HuH-7 (cell line): ENCODE data around the gene MBTPS2.
"Not testable (repeated sequence)": the region's sequence is repeated elsewhere in the genome, so short reads cannot be mapped to it uniquely, and the experiment has no call there.

Source experiments
- DNase-seq: peaks from one replicate; pipeline ENCODE4 v3.0.0; 2011; ENCODE audit warnings: low spot score

Gene MBTPS2

DNA sequence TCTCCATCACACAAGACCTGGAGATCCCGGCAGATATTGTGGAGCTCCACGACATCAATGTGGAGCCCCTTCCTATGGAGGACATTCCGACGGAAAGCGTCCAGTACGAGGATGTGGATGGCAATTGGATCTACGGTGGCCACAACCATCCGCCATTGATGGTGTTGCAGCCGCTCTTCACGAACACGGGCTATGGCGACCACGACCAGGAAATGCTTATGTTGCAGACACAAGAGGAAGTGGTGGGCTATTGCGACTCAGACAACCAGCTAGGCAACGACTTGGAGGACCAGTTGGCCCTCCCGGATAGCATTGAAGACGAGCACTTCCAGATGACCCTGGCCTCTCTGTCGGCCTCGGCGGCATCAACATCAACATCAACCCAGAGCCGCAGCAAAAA lies 17.1 kb downstream of the MBTPS2 start:
- DNase-seq: no peak

DNA sequence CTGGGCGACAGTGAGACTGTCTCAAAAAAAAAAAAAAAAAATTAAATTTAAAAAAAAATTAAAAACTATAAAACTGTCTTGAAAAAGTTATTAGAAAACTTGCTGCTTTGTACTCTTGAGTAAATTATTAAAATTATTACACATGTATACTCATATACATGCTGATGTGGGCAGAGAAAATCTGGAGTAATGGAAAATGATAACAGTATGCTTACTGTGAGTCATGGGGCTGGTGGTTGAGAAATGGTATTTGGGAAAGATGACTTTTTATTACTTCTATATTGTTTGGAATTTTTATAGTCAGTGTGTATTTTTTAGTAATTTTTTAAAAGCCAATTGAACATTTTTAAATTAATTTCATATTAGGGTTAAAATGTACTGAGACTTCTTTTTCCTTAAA lies 23.8 kb downstream of the MBTPS2 start:
- no peak for DNase-seq

DNA sequence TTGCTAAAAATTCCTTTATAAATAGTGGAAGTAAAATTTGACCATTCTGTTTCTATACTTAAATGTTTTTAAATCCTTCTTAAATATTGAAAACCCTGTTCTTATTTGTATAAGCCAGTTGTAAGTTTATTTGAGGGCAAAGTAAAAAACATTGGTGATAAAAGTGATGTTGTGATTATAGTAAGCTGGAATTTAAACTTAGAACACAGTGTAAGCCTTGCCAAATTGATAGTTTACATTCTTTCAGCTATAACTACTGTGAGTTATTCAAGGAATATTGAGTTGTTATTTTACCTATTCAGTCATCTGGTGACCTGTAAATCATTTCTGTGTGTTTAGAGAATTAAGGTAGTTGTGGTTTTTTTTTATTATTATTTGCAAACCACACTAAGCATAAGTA lies 26.0 kb downstream of the MBTPS2 start:
- DNase-seq: no peak

DNA sequence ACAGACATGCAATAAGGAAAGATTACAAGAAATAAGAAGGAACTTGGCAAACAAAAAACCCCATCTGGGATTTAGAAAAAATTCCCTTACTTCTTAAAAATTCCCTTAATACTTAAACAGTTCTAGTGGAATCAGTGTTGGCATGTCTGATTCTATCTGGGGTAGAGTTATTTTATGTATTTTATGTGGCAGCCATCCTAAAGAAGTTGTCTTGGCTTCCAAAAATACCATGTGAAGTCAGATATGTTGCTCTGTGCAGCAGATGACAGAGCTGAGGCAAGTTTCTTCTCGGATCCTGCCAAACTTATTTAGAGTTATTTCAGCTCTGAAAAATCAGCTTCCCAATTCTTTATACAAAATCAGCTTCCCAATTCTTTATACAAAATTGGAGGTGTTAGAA lies 31.1 kb downstream of the MBTPS2 start:
- no peak for DNase-seq

DNA sequence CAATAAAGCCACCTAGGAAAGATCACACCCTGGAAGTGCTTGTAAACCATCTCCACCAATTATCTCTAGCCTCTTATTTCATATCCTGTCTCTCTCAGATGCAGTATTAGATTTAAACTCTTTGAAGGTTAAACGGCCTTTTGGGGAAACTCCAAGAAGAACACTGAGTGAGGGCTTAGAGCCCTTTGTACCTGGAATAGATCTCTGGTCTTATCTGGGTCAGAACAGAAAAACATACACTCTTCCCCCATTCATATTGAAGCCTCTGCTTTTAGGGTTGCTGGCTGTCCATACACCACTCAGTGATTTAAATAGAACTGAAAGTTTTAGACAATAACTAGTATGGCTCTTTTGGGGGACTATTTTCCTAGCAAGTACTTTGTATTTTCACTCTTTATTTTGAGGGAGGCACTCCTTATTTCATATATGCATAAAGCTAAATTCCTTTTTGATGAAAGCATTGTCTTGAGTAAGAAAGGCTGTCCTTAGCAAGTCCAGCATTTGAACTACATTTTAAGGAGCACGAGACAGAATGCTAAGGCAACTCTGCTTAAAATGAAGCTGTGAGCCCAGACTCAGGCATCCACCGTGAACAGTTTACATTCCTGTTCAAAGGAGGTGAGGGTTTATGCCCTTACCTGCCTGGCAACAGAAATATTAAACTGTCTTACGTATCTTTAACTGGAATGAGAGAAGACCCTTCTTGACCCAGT lies 33.8 kb downstream of the MBTPS2 start:
- DNase-seq: no peak

DNA sequence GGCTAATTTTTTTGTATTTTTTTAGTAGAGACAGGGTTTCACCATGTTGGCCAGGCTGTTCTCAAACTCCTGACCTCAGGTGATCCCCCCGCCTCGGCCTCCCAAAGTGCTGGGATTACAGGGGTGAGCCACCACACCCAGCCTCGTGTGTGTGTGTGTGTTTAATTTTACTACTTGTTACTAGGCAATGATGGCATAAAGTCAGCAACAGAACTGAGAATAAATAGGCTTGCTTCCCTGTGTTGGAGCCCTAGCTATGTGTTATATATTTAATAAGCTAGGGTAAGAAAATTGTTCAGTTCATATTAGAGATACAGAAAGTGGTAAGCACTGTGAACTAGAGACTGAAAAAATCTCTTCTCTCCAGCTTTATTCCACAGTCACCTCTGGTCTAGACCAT lies 34.8 kb downstream of the MBTPS2 start:
- DNase-seq: not testable (repeated sequence)

DNA sequence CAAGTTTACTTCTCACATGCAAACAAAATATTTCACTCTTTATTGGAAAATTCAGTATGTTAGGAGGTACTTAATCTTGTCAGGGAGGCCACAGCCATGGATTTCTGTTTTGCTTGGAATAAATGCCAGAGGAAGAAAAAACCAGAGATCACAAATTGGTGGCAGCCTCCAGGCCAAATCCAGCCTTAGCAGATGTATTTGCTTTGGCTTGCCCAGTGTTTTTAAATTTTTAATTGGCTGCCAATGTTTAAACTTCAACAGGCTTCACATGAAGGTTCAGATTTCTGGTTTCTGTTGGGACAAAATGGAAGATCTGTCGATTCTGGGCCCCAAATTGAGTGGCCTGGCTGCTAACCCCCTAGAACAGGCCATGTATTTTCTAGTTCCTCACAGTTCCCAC lies 35.6 kb downstream of the MBTPS2 start:
- no peak for DNase-seq

DNA sequence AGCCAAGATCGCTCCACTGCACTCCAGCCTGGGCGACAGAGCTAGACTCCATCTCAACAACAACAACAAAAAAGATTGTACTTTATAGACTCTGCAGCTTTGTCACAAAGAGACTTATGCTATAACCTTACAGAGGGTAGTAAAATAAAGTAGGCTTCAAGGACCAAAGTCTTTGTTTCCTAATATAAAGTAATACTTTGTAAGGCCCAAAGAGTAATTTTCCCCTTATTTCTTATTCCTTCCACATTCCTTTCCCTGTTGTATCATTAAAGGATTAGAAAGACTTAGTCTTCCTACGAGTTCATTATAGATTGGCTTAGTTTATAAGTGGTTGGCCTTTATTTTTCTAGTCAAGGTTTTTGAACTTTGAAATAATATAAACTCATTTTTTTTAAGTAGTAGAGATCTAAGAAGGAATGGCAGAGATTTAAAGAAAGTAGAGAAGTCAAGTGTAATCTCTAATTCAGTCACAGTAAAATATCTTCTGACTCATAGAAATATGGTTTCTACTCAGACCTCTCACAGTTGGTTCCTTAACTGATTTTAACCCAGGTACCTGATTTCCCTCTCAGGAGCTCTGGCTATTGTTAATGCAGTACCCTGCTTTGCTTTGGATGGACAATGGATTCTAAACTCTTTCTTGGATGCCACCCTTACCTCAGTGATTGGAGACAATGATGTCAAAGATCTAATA lies 42.6 kb downstream of the MBTPS2 start:
- DNase-seq: no peak

DNA sequence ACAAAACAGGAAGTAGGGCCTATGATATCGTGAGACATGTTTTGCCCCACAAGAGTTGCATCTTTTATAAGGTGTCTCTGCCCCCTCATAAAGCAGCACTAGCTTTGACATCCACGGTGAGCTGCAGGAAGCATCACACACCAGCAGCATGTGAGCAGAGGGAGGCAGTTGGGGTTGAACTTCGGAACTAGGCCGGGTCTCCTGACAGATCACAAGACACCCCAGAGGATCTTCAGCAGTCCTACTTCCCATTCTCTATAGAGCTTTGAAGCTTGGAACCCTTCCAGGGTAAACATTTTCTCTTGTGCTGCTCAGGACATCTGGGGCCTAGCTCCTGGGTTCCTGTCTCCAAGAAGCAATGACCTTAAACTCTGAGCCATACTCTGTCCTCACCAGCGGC lies 43.8 kb downstream of the MBTPS2 start:
- DNase-seq: no peak

DNA sequence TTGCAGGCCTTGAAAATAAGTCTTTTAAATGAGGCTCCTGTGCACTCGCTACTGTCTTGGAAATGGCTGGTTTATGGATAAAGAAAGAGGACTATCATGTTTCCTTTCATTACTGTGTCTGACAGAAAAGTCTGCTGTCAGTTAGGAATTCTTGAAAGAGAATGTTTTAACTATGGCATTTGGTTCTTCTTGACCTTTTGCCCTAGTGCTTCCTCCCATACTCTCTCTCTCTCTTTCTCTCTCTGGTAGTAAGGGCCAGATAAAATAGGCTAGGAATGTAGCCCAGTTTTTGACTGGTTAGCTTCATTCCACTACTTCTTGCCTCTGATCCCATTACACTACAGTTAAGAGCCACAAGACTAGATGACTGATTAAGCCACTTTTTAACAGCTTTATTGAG lies 46.2 kb downstream of the MBTPS2 start:
- DNase-seq: no peak

DNA sequence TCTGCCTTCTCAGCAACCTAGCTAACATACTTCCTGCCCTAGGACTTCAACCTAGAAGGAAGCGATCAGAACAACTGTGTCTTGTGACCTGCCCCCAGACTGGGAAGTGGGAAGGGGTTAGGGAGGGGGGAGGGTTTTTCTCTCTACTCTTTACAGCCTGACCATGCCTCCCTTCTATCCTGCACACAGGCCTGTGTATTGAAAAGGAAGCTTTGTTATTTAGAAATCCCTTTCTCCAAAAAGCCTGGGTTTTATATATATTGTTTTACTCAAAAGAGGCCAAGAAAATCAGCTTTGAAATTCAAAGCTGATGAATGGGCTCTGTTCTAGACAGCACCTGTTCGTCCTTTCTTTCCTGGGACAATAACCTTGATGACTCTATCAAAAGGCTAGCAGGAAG lies 65.9 kb downstream of the MBTPS2 start:
- DNase-seq: no peak

DNA sequence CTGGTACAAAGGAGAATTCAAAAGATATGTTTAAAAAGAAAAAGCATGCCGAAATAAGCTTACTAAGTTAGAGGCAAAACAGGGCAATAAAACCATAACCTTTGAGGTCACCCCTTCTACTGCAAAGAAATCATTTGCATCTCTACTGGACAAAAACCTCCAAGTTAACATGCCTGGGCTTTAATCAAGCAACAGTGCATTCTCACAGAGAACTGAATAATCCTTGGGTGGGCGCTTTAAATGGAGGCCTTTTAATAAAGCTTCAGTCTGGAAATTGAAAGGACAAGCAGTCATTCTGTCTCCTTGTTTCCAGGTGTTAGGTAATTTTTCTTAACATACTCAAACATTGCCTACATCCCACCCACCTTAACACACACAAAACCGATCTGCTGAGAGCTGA lies 66.5 kb downstream of the MBTPS2 start:
- DNase-seq: no peak

DNA sequence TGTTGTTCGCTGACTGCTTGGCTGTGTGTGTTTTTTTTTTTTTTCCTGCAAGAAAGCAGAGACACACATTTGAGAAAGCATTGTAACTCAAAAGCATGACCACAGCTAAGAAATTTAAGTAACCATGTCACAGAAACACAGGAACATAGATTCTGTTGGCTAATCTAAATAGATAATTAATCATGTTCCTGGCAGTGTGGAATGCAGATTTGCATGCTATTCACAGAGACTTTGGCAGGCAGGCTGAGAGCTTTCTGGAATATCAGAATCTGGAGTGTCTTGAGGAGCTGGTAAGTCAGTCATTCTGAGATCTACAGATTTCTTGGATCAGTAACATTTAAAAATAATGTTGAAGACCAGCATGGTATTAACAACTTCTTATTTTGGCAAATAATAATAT lies 67.8 kb downstream of the MBTPS2 start:
- no peak for DNase-seq

DNA sequence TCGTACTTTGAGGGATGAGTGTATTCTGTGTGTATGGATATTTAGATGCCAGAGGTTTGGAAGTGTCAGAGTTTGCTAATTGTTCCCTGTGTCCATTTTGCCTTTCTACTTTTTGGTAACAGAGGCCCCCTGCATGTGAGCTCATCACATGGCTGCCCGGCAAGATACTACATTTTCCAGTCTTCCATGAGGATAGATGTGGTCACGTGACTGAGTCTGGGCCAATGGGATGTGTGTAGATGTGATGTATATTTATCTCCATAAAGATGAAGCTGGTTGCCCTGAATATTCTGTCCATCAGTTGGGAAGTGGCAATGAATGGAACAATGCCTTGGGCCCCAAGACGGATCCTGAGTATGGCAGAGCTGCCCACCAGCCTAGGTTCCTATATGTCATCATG lies 72.1 kb downstream of the MBTPS2 start:
- no peak for DNase-seq

DNA sequence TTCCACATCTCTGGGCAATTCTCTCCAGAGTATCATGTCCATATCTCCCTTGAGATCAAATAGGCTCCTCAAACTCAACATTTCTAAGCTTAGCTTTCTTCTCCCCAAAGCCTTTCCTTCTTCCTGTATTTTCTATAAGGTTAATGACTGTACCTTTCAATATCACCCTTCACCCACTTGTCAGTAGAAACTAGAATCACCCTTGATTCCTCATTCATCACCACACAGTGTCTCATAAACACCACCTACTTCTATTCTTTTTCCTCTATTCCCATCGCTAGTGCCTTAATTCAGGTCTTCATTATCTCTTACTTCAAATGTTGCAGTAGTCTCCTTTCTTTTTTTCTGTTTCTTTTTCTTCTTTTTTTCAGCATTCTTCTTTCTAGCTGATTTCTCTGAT lies 72.8 kb downstream of the MBTPS2 start:
- DNase-seq: no peak

DNA sequence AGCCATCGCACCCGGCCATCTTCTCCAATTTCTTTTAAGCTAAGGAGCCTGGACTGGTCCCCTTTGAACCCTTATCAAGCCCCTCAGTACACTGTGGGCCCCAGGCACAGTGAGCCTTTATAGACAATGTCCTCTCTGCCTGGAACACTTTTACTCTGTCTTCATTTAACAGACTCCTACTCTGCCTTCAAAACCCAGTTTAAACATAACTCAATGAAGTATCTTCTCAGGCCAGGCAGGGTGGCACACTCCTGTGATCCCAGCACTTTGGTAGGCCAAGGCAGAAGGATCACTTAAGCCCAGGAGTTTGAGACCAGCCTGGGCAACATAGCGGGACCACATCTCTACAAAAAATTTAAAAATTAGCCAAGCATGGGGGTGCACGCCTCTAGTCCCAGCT lies 73.6 kb downstream of the MBTPS2 start:
- DNase-seq: no peak

DNA sequence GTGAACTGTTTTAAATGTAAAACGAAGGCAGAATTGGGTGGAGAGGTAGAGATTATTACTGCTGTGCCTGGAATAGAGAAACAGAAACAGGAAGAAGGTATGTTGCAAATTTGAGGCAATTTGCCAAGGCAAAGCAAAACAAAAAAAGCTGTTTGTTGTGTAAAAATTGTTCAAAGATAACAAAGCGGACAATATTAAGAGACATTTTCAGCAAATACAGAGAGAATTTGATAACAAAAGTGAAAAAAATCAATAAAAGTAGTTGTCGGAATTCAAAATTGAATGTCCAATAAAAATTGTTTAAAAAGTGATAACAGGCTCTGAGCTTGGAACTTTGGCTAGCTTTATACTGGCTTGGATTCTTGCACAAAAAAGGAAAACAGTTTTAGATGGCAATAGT lies 86.7 kb downstream of the MBTPS2 start:
- DNase-seq: no peak

DNA sequence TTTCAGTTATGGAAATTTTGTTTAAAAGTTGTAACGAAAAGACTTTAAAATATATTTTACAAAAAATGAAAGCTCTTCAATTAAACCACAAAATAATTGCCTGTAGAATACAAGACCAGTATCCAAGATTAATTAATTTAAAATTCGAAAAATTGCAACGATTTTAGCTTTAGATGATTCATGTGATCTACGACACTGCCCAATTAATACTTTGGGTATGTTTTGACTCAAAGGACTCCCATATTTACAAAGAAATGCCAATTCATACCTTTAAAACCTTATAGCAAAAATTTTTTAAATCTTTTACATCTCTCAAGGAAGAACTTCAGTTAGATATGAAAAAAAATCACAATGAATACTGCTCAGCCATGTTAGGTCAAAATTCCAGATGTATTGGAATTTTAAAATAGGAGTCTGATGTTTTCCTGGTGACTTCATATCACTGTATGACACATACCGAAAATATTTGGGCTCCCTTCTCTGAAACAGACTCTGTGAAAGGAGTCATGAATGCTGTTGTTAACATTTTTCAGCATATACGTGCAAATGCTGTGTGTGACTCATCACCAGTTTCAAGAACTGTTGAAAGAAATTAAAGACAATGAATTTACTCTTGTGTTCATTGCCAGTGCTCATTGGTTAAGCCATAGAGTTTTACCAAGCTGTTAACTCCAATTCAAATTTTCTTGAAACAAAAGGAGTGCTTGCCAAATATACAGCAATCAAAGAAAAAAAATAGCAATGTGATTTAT lies 87.3 kb downstream of the MBTPS2 start:
- DNase-seq: no peak

DNA sequence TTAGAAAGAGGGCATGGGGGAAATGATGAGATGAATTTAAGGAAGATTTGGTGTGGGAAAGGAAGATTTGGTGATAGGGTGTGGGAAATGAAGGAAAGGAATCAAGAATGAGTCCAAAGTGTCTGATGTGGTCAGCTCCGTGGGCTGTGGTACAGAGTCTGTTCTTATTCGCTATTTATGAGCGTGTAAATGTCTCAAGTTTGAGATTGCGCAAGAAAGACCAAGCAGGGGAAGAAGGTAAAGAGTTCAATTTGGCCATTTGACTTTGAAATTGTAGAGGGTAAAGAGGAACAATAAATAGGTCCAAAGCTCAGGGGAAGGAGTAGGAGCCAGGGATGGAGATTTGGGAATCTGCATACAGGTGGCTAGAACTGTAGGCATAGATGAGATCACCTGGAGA lies 89.8 kb downstream of the MBTPS2 start:
- no peak for DNase-seq

DNA sequence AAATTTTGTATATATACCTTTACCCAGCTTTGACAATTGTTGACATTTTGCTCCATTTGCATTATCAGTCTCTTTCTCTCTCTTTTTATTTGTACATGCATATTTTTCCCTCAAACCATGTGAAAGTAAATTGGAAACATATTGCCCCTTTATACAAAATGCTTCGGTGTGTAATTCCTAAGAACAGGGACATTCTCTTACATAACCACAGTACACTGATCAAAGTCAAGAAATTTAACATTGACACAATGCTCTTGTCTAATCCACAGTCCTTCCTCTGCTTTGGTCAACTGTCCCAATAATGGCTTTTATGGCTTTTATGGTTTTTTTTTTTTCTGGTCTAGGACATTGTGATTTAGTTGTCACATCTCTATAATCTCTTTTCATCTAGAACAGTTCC lies 91.6 kb downstream of the MBTPS2 start:
- DNase-seq: no peak

DNA sequence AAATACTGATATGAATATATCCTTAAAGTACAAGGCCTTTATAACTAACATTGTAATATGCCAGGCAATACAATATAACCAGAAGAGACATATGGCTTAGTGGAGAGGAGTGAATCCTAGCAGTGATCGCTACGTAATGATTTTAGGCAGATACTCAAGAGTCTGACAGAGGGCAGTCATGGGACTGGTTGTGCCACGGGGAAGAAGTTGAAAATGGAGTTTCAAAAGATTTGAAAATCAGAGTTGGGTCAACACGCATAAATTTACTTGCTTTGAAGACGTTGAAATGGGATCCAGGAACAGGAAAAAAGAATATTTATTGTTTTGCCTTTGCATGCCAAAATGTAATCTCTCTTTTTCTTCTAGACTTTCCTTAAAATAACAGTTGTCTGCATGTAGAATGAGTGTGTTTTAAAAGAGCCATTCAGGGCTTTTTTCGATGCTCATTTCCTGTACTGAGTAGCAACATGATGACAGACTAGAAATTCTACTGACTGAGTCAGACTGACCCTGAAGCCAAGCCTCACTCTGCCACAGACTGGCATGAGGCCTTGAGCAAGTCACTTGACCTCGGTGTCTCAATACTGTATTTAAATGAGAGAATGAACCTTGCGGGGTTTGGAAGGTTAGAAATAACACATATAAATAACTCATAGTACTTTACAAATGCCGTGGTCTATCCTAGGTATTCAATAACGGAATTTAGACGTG lies 93.0 kb downstream of the MBTPS2 start:
- no peak for DNase-seq

DNA sequence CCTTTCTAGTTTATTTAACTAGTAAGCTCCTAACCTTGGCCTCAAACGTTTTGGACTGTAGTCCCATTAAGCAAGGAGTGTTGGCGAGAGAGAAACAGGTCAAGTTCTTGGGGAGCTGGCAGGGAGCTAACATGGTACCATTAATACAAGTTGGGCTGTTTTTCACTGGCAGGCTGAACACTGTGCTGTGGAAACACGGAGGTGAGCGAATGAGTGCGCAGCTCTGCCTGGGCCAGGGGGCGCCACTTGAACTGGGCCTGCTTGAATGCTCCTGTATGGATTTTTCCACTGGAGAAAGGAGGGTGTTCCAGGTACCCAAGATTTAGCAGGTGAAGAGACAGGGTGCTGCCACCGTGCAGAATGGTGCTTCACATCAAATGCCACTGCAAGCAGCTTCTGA lies 93.7 kb downstream of the MBTPS2 start:
- DNase-seq: no peak

DNA sequence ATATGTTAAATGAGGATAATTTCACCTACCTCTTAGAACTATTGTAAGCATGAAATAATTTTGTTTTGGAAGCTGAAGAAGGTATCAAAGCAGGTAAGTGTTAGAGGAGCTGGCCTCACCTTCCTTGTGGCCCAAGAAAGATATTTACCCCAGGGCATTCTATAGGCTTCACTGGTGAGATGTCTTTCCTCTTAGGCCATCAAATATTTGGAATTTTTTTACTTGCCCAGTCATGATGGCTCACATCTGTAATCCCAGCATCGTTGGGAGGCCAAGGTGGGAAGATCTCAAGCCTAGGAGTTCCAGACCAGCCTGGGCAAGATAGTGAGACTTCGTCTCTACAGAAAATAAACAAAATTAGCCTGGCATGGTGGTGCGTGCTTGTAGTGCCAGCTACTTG lies 95.0 kb downstream of the MBTPS2 start:
- DNase-seq: no peak
